PC-9 (cell line): Measurements from ENCODE around the gene GNAQ. TPM values are rescaled to one million over a fixed set of nuclear protein-coding genes. Genes with fewer than 3 reads are reported as not detected.

Source experiments
- BruUV-seq: library from RNA; stranded (reverse); fragments of 400-500 nt; replicated peaks from 2 replicates; lab custom pipeline; 2021; lab: Mats Ljungman, UMichigan
- CTCF ChIA-PET: fragments of 300-600 bp; sonication (Branson Sonifier 250); formaldehyde crosslinking; loops from one replicate; lab custom pipeline; 2022; ENCODE audit warnings: antibody characterized with exemption; lab: Charles Lee
- POLR2A ChIA-PET: fragments of 300-600 bp; sonication (Branson Sonifier 250); formaldehyde crosslinking; loops from one replicate; lab custom pipeline; 2022; ENCODE audit warnings: antibody characterized with exemption; ENCODE audit not compliant: unreplicated experiment; lab: Charles Lee
- DNase-seq, 2 experiments: peaks; one replicate each; pipeline versions ENCODE4 v3.0.0 to v3.0.0-alpha.2; 2015 to 2022; ENCODE audit warnings: mixed read lengths in 1 of 2
- H2AFZ ChIP-seq: fragments of 200-600 bp; sonication (generic); 2 replicates; pipeline ENCODE4 v1.8.1; 2017; ENCODE audit warnings: antibody characterized with exemption
- H3F3A ChIP-seq: fragments of 200-600 bp; sonication (generic); 2 replicates; pipeline ENCODE4 v1.8.1; 2017; ENCODE audit warnings: antibody characterized with exemption, mild to moderate bottlenecking, low read depth; ENCODE audit not compliant: insufficient read depth
- H3K27ac ChIP-seq: fragments of 200-600 bp; sonication (generic); 2 replicates; pipeline ENCODE4 v1.6.1; 2016; ENCODE audit warnings: mixed run types
- H3K27me3 ChIP-seq: fragments of 200-600 bp; sonication (generic); 2 replicates; pipeline ENCODE4 v1.6.1; 2016; ENCODE audit warnings: low read depth, mixed run types; ENCODE audit not compliant: insufficient read depth
- H3K36me3 ChIP-seq: fragments of 200-600 bp; sonication (generic); 2 replicates; pipeline ENCODE4 v1.6.1; 2016; ENCODE audit warnings: low read depth, mixed run types
- H3K4me1 ChIP-seq: fragments of 200-600 bp; sonication (generic); replicated peaks from 2 replicates; pipeline ENCODE4 v1.6.1; 2016; ENCODE audit warnings: mixed run types; ENCODE audit not compliant: insufficient read depth
- H3K4me2 ChIP-seq: fragments of 200-600 bp; sonication (generic); 2 replicates; pipeline ENCODE4 v1.6.1; 2017; ENCODE audit warnings: mixed run types
- H3K4me3 ChIP-seq: fragments of 200-600 bp; sonication (generic); 2 replicates; pipeline ENCODE4 v1.6.1; 2016; ENCODE audit warnings: mixed run types
- H3K79me2 ChIP-seq: fragments of 200-600 bp; sonication (generic); 2 replicates; pipeline ENCODE4 v1.6.1; 2017; ENCODE audit warnings: low read depth, mixed run types
- H3K9me2 ChIP-seq: fragments of 200-600 bp; sonication (generic); 2 replicates; pipeline ENCODE4 v1.8.1; 2017; ENCODE audit warnings: mild to moderate bottlenecking; ENCODE audit not compliant: insufficient read depth
- H3K9me3 ChIP-seq: fragments of 200-600 bp; sonication (generic); 2 replicates; pipeline ENCODE4 v1.8.1; 2016; ENCODE audit warnings: low read depth; ENCODE audit not compliant: insufficient read depth
- H4K20me1 ChIP-seq: fragments of 200-600 bp; sonication (generic); 2 replicates; pipeline ENCODE4 v1.8.1; 2017; ENCODE audit not compliant: insufficient read depth
- CTCF ChIP-seq: fragments of 200-600 bp; sonication (generic); conservative IDR thresholded peaks from 2 replicates; pipeline ENCODE4 v1.6.1; 2017; ENCODE audit warnings: mixed run types, antibody characterized with exemption, mild to moderate bottlenecking, moderate library complexity
- EZH2 ChIP-seq: fragments of 200-600 bp; sonication (generic); IDR thresholded peaks from 2 replicates; pipeline ENCODE4 v1.8.0; 2017; ENCODE audit warnings: antibody characterized with exemption, low read depth
- intact Hi-C: fragments of 100-400 bp; cut with micrococcal nuclease; formaldehyde crosslinking; loops from one replicate; pipeline ENCODE4 v1.10.0; 2022; ENCODE audit not compliant: unreplicated experiment
- total RNA-seq: library from RNA; stranded (reverse); gene quantifications from 2 replicates; pipeline ENCODE4 v1.2.3, GENCODE V29; 2021

Gene GNAQ
- total RNA-seq, 1 experiment from 2014 or later = 51.6 TPM

GRCh38 chr9:77975806-77976205, 55.8 kb downstream of the GNAQ start:
- BruUV-seq = no TSS peak
- H4K20me1 ChIP-seq = no peaks in the 10 kb centered on the region; the same call in 1 of the 2 replicates
- intact Hi-C loops = no loop called here
- TF ChIP-seq CTCF (no peak), EZH2 (no peak)
- H3K36me3 ChIP-seq = no peaks in the 10 kb centered on the region
- H3K4me3 ChIP-seq = no peak overlapping the region
- no peak for DNase-seq
- peaks cover 11% of the 10 kb centered on the region for H3K4me1 ChIP-seq
- no peaks in the 10 kb centered on the region for H3K9me3 ChIP-seq
- H3F3A ChIP-seq = peaks cover 4% of the 10 kb centered on the region; the same call in 1 of the 2 replicates
- H3K27ac ChIP-seq = no peak overlapping the region
- no peaks in the 10 kb centered on the region for H3K27me3 ChIP-seq
- H3K9me2 ChIP-seq = no peaks in the 10 kb centered on the region
- peaks cover 64% of the 10 kb centered on the region for H3K79me2 ChIP-seq
- POLR2A ChIA-PET = interaction anchor here (0.6 to 0.7 kb wide), 2 partner anchors 24 to 1177 kb away, joined by 3 to 8 read pairs; no protein-coding TSS in a partner anchor
- no peak overlapping the region for H2AFZ ChIP-seq
- CTCF ChIA-PET = no interaction called here
- no peak overlapping the region for H3K4me2 ChIP-seq

GRCh38 chr9:77975036-77975435, 56.6 kb downstream of the GNAQ start:
- Histone ChIP-seq H3K4me2 (no peak overlapping the region), H4K20me1 (0 out of 2 replicates have a peak, but pooled peaks cover 3% of the 10 kb centered on the region), H3K4me1 (0 out of 2 replicates have a peak, but pooled peaks cover 4% of the 10 kb centered on the region), H2AFZ (no peak overlapping the region), H3K9me2 (no peaks in the 10 kb centered on the region), H3K9me3 (no peaks in the 10 kb centered on the region), H3K4me3 (no peak overlapping the region), H3K27me3 (no peaks in the 10 kb centered on the region), H3F3A (no peaks in the 10 kb centered on the region), H3K27ac (no peak overlapping the region), H3K79me2 (peaks cover 64% of the 10 kb centered on the region), H3K36me3 (no peaks in the 10 kb centered on the region)
- no peak for TF ChIP-seq EZH2
- TF ChIP-seq CTCF = no peak
- intact Hi-C loops = no loop called here
- BruUV-seq = no TSS peak
- DNase-seq = no peak
- POLR2A ChIA-PET = interaction anchor here (0.6 kb wide), 1 partner anchor 1178 kb away, joined by 8 read pairs; no protein-coding TSS in a partner anchor
- CTCF ChIA-PET = no interaction called here

- 0 out of 2 replicates have a peak, but pooled peaks cover 7% of the 10 kb centered on the region for H3K4me1 ChIP-seq
- DNase-seq = no peak
- H3K4me2 ChIP-seq = no peak overlapping the region
- no peak overlapping the region for H3K27ac ChIP-seq
- POLR2A ChIA-PET = no interaction called here
- CTCF ChIA-PET = no interaction called here
- 0 out of 2 replicates have a peak, but pooled peaks cover 4% of the 10 kb centered on the region for H3K36me3 ChIP-seq
- intact Hi-C loops = no loop called here
- H3K79me2 ChIP-seq = peaks cover 64% of the 10 kb centered on the region
- H4K20me1 ChIP-seq = 0 out of 2 replicates have a peak, but pooled peaks cover 3% of the 10 kb centered on the region
- H3K4me3 ChIP-seq = no peak overlapping the region
- no peak overlapping the region for H2AFZ ChIP-seq
- H3F3A ChIP-seq = no peaks in the 10 kb centered on the region
- no peaks in the 10 kb centered on the region for H3K9me3 ChIP-seq
- H3K9me2 ChIP-seq = no peaks in the 10 kb centered on the region
- no TSS peak for BruUV-seq
- TF ChIP-seq EZH2 (no peak), CTCF (no peak)
- H3K27me3 ChIP-seq = no peaks in the 10 kb centered on the region
Observed at GRCh38 chr9:77974434-77974833, 57.2 kb downstream of the GNAQ start.
